HG03135 (cell line): Measurements from ENCODE around the gene VPS33B.

Experiments used
- ATAC-seq: cut with Tn5 transposase; IDR thresholded peaks from one replicate; pipeline ENCODE4 v1.9.1; 2021; ENCODE audit warnings: mild to moderate bottlenecking, moderate library complexity; ENCODE audit not compliant: unreplicated experiment

Gene VPS33B

DNA sequence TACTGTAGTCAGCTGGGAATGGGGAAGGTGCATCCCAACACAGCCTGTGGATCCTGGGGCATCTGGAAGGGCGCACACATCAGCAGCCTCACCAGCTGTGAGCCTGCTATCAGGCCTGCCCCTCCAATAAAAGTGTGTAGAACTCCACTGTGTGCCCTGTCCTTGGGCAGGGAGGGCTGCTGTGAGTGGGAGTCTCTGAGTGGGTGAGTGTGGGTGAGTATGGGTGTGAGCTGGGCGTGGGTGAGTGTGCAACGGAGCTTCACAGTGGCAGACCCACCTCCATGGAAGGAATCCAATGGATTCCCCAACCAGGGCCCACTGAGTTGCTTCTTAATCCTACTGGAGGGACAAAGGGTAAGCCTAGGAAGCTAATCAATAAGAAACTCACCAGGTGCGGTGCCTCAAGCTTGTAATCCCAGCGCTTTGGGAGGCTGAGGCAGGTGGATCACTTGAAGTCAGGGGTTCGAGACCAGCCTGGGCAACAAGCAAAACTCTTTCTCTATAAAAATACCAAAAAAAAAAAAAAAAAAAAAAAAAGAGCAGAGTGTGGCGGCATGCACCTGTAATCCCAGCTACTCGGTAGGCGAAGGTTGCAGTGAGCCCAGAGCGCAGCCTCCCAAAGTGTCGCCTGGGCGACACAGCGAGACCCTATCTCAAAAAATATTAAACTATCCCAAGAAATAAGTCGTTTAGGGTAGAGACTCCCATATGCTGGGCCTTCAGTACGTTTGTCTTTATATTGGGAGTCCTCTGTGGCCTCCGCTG is 68.3 kb downstream of the VPS33B start:
- ATAC-seq = no peak

- no peak for ATAC-seq
Observed at GRCh38 chr15:90952901-90953677, 69.3 kb downstream of the VPS33B start.

DNA sequence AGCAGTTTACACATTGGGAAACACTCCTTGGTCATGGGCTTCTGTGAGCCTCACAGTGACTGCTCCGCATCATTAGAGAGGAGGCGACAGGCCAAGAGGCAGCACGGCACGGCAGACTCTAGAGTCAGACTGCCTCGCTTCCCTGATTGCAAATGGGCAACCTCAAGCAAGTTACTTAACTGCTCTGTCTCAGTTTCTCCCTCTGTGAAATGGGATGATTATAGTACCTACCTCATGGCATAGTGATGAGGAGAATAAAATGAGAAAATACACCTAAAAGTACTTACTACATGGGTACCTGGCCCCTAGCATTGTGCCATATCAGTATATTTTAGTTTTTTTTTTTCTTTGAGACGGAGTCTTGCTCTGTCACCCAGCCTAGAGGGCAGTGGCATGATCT is 71.7 kb downstream of the VPS33B start:
- no peak for ATAC-seq

GRCh38 chr15:90949979-90950675 is 72.3 kb downstream of the VPS33B start:
- no peak for ATAC-seq
